ENCODE results near the gene PYGB.
A peak's percentile ranks its signal among the peaks of the same experiment; 100 is the strongest.

Gene PYGB

GRCh38 chr20:25287631-25288290 lies 39.9 kb downstream of the PYGB start:
- in situ Hi-C loops (cut with MboI; ENCODE audit: low pct_unique_long_range_greater_than_20kb, low sequenced_read_pairs, unreplicated experiment): no loop called here

DNA sequence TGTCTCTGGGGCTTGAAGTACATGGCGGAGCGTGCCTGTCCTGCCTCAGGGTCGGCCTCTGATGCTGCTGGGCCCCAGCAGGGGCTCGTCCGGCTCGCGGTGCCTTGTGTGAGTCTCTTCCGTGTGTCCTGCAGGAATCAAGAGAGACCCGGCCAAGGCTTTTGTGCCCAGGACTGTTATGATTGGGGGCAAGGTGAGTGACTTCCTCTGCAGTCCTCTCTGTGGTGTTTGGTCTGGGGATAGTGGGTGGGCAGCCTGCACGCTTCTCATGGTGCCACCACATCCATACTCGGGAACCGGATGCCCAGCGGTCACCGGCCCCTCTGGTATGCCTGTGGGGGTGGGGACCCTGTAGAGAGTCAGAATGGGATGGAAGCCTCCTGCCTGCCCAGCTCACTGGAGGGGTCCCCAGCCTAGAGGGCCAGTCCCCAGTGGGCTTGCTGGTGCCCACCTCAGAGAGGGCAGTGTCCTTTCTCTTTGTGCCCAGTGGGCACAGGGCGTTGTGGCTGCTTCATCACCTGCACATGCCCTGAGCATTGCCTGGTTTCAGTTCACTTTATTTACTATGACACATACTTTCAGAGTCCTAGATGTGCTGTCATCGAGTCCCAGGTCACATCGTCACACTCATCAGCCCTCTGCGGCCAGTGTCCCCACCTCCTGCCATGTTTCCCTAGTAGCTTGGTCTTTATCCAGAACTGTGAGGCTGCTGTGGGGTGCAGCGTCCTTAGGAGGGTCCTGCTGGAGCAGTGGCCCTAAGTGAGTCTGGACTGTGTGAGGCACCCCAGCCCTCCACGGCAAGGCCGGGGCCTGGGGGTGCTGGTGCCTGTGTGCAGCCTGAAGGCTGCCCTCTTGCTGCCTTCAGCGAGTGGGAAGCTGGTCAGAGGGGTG lies 40.7 kb downstream of the PYGB start:
- in situ Hi-C loops (cut with MboI; ENCODE audit: low pct_unique_long_range_greater_than_20kb, low sequenced_read_pairs, unreplicated experiment): no loop called here

More at GRCh38 chr20:25287631-25288290, 39.9 kb downstream of the PYGB start:
- TF ChIP-seq CTCF (IDR thresholded peaks at IDR 0.05; ENCODE audit: extremely low read depth, insufficient read depth, missing control alignments): no peak
- no peak for DNase-seq (ENCODE audit: low spot score)

GRCh38 chr20:25289886-25290597 lies 42.2 kb downstream of the PYGB start:
- in situ Hi-C loops (cut with MboI; ENCODE audit: low pct_unique_long_range_greater_than_20kb, low sequenced_read_pairs, unreplicated experiment): loop anchor here (10.0 kb wide), 1 partner anchor 105 kb away; the partner anchor contains the start of gene ABHD12
- no peak for TF ChIP-seq CTCF (IDR thresholded peaks at IDR 0.05; ENCODE audit: extremely low read depth, insufficient read depth, missing control alignments)
- no peak for DNase-seq (ENCODE audit: low spot score)

More for the DNA sequence above, 40.7 kb downstream of the PYGB start:
- DNase-seq (ENCODE audit: low spot score): peak; percentile 78
- no peak for TF ChIP-seq CTCF (IDR thresholded peaks at IDR 0.05; ENCODE audit: extremely low read depth, insufficient read depth, missing control alignments)

GRCh38 chr20:25290646-25291431 lies 43.0 kb downstream of the PYGB start:
- no peak for TF ChIP-seq CTCF (IDR thresholded peaks at IDR 0.05; ENCODE audit: extremely low read depth, insufficient read depth, missing control alignments)
- DNase-seq (ENCODE audit: low spot score): no peak
- in situ Hi-C loops (cut with MboI; ENCODE audit: low pct_unique_long_range_greater_than_20kb, low sequenced_read_pairs, unreplicated experiment): loop anchor here (10.0 kb wide), 1 partner anchor 104 kb away; the partner anchor contains the start of gene ABHD12

DNA sequence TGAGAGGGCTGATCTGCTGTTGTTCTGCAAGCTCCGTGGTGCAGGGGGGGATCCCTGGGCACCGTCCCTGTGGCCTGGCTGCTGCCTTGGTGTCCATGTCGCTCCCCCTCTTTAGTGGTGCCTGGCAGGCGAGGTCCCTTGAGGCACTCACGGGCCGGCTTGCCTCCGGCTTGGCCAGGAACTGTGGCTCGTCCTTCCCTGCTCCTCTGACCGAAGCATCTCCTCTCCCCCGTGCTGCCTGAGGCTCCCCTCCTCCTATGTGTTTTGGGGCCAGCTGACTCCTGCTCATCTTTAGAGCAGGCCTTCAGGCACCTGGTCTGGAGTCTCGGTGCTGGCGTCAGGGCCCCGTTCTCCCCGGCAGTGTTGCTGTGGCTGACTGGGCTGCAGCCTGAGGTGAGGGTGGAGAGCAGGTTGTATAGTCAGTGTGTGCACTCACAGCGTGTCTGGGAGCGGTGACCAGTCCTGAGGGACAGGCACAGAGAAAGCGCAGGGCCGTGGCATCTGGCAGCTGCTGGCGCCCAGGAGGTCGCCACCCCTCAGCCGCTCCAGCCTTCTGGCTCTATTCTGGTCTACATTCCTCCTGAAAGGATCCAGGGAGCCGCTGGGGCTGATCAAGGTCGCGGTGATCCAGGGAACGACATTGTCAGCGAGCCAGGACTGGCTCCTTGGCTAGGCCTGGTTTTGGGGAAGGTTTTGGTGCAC lies 43.7 kb downstream of the PYGB start:
- DNase-seq (ENCODE audit: low spot score): no peak
- in situ Hi-C loops (cut with MboI; ENCODE audit: low pct_unique_long_range_greater_than_20kb, low sequenced_read_pairs, unreplicated experiment): loop anchor here (10.0 kb wide), 1 partner anchor 103 kb away; the partner anchor contains the start of gene ABHD12
- no peak for TF ChIP-seq CTCF (IDR thresholded peaks at IDR 0.05; ENCODE audit: extremely low read depth, insufficient read depth, missing control alignments)
